GM19438 (cell line): ENCODE data around the gene TSHZ3.

Source experiments
- ATAC-seq: cut with Tn5 transposase; IDR thresholded peaks from one replicate; pipeline ENCODE4 v1.9.1; 2021; ENCODE audit warnings: low read depth; ENCODE audit not compliant: unreplicated experiment

The TSHZ3 gene

GRCh38 chr19:31314849-31315629, 34.2 kb downstream of the TSHZ3 start:
- ATAC-seq: no peak

- ATAC-seq: no peak
Measured at GRCh38 chr19:31314156-31314555, 35.1 kb downstream of the TSHZ3 start.

- ATAC-seq: no peak
Measured at GRCh38 chr19:31313291-31314030, 35.8 kb downstream of the TSHZ3 start.

GRCh38 chr19:31312677-31313244, 36.5 kb downstream of the TSHZ3 start:
- ATAC-seq: no peak

GRCh38 chr19:31312009-31312676, 37.1 kb downstream of the TSHZ3 start:
- no peak for ATAC-seq

GRCh38 chr19:31310432-31311133, 38.7 kb downstream of the TSHZ3 start:
- ATAC-seq: no peak

- ATAC-seq: no peak
Measured at GRCh38 chr19:31308781-31309180, 40.5 kb downstream of the TSHZ3 start.

GRCh38 chr19:31307071-31307669, 42.1 kb downstream of the TSHZ3 start:
- ATAC-seq: no peak

- ATAC-seq: no peak
Measured at GRCh38 chr19:31306006-31306753, 43.1 kb downstream of the TSHZ3 start.

- no peak for ATAC-seq
Measured at GRCh38 chr19:31304831-31305312, 44.4 kb downstream of the TSHZ3 start.

GRCh38 chr19:31303262-31303815, 45.9 kb downstream of the TSHZ3 start:
- ATAC-seq: no peak

GRCh38 chr19:31301306-31301980, 47.8 kb downstream of the TSHZ3 start:
- ATAC-seq: no peak

GRCh38 chr19:31300422-31300821, 48.8 kb downstream of the TSHZ3 start:
- ATAC-seq: no peak

GRCh38 chr19:31299665-31300064, 49.6 kb downstream of the TSHZ3 start:
- ATAC-seq: no peak

- no peak for ATAC-seq
Measured at GRCh38 chr19:31297991-31298390, 51.2 kb downstream of the TSHZ3 start.

GRCh38 chr19:31296741-31297390, 52.4 kb downstream of the TSHZ3 start:
- no peak for ATAC-seq

- ATAC-seq: no peak
Measured at GRCh38 chr19:31294189-31294588, 55.0 kb downstream of the TSHZ3 start.

GRCh38 chr19:31292639-31293185, 56.5 kb downstream of the TSHZ3 start:
- no peak for ATAC-seq
